Vagina (tissue), 2 donors: ENCODE results near the gene HSPH1. TPM values are rescaled to one million over a fixed set of nuclear protein-coding genes. Genes with fewer than 3 reads are reported as not detected.

Source experiments
- DNase-seq, 2 donors: peaks; one replicate each; pipeline ENCODE4 v3.0.0-alpha.2; 2017; ENCODE audit errors: extremely low spot score in 2 of 2
- H3K27ac ChIP-seq: fragments of 200-600 bp; sonication (generic); one replicate; pipeline ENCODE4 v1.5.1; 2019
- H3K27me3 ChIP-seq: fragments of 200-600 bp; sonication (generic); one replicate; pipeline ENCODE4 v1.5.1; 2019
- H3K36me3 ChIP-seq, 2 donors: fragments of 200-600 bp; sonication (generic); one replicate each; pipeline ENCODE4 v1.5.1; 2017 to 2019
- H3K4me1 ChIP-seq: fragments of 200-600 bp; sonication (generic); one replicate; pipeline ENCODE4 v1.5.1; 2019
- H3K4me3 ChIP-seq, 2 donors: fragments of 200-600 bp; sonication (generic); 1 replicate in 1 of 2; 2 replicates in 1 of 2; pipeline ENCODE4 v1.5.1; 2016 to 2019
- H3K9me3 ChIP-seq: fragments of 200-600 bp; sonication (generic); one replicate; pipeline ENCODE4 v1.5.1; 2019
- CTCF ChIP-seq, 3 experiments: fragments of 450-650 bp in 2 of 3; fragments of 200-600 bp in 1 of 3; sonication (generic) in 1 of 3; IDR thresholded peaks; one replicate each; pipeline ENCODE4 v1.5.1; 2017 to 2019; ENCODE audit warnings: antibody characterized with exemption in 3 of 3, mild to moderate bottlenecking in 2 of 3, moderate library complexity in 2 of 3
- POLR2A ChIP-seq, 2 donors: fragments of 450-650 bp; IDR thresholded peaks; one replicate each; pipeline ENCODE4 v1.6.1; 2017; ENCODE audit warnings: antibody characterized with exemption in 2 of 2, mild to moderate bottlenecking in 2 of 2, moderate library complexity in 2 of 2
- POLR2AphosphoS5 ChIP-seq, 2 donors: sonication (generic); formaldehyde crosslinking; IDR thresholded peaks; one replicate each; pipeline ENCODE4 v1.9.0; 2017; ENCODE audit warnings: antibody characterized with exemption in 2 of 2, mild to moderate bottlenecking in 2 of 2, low read depth in 1 of 2; ENCODE audit not compliant: insufficient read depth in 1 of 2
- intact Hi-C: fragments of 100-400 bp; cut with DNase I; formaldehyde crosslinking; loops from one replicate; pipeline ENCODE4 v1.15.1; 2023
- total RNA-seq: library from RNA; depleted of rRNA; stranded (reverse); fragments of >200 nt; gene quantifications from one replicate; pipeline ENCODE4 v1.2.3, GENCODE V29; 2016

The HSPH1 gene
- total RNA-seq, 1 donor from 2014 or later = 75.4 TPM

GRCh38 chr13:31172535-31172934, 10.8 kb upstream of the HSPH1 start:
- intact Hi-C loops = no loop called here

GRCh38 chr13:31172001-31172400, 10.3 kb upstream of the HSPH1 start:
- Histone ChIP-seq H3K27me3 (no peaks in the 10 kb centered on the region), H3K36me3 (no peaks in the 10 kb centered on the region), H3K9me3 (no peaks in the 10 kb centered on the region), H3K4me3 (no peak overlapping the region), H3K27ac (no peak overlapping the region), H3K4me1 (no peaks in the 10 kb centered on the region)
- intact Hi-C loops = no loop called here
- TF ChIP-seq CTCF (IDR thresholded peaks at IDR 0.05) = no peak
- no peak for TF ChIP-seq POLR2AphosphoS5 (IDR thresholded peaks at IDR 0.05; ENCODE audit: insufficient read depth in 1 of 2, low read depth in 1 of 2)
- TF ChIP-seq POLR2A (IDR thresholded peaks at IDR 0.05) = no peak
- no peak for DNase-seq

More at GRCh38 chr13:31172535-31172934, 10.8 kb upstream of the HSPH1 start:
- H3K27ac ChIP-seq = no peak overlapping the region
- no peaks in the 10 kb centered on the region for H3K4me1 ChIP-seq
- no peaks in the 10 kb centered on the region for H3K9me3 ChIP-seq
- no peak for TF ChIP-seq POLR2A (IDR thresholded peaks at IDR 0.05)
- TF ChIP-seq POLR2AphosphoS5 (IDR thresholded peaks at IDR 0.05; ENCODE audit: insufficient read depth in 1 of 2, low read depth in 1 of 2) = no peak
- TF ChIP-seq CTCF (IDR thresholded peaks at IDR 0.05) = no peak
- no peak for DNase-seq
- no peaks in the 10 kb centered on the region for H3K36me3 ChIP-seq
- no peak overlapping the region for H3K4me3 ChIP-seq
- no peaks in the 10 kb centered on the region for H3K27me3 ChIP-seq

GRCh38 chr13:31168736-31169135, 7.0 kb upstream of the HSPH1 start:
- TF ChIP-seq POLR2AphosphoS5 (IDR thresholded peaks at IDR 0.05; ENCODE audit: insufficient read depth in 1 of 2, low read depth in 1 of 2) = no peak
- TF ChIP-seq POLR2A (IDR thresholded peaks at IDR 0.05) = no peak
- no peak for TF ChIP-seq CTCF (IDR thresholded peaks at IDR 0.05)
- intact Hi-C loops = no loop called here
- no peaks in the 10 kb centered on the region for H3K9me3 ChIP-seq
- H3K4me3 ChIP-seq = no peak overlapping the region
- no peaks in the 10 kb centered on the region for H3K4me1 ChIP-seq
- H3K36me3 ChIP-seq = no peaks in the 10 kb centered on the region
- no peaks in the 10 kb centered on the region for H3K27me3 ChIP-seq
- H3K27ac ChIP-seq = no peak overlapping the region
- DNase-seq = no peak

GRCh38 chr13:31168166-31168565, 6.5 kb upstream of the HSPH1 start:
- H3K36me3 ChIP-seq = no peaks in the 10 kb centered on the region
- intact Hi-C loops = no loop called here
- H3K27me3 ChIP-seq = no peaks in the 10 kb centered on the region
- H3K9me3 ChIP-seq = no peaks in the 10 kb centered on the region
- TF ChIP-seq CTCF (IDR thresholded peaks at IDR 0.05) (no peak), POLR2A (IDR thresholded peaks at IDR 0.05) (no peak), POLR2AphosphoS5 (IDR thresholded peaks at IDR 0.05; ENCODE audit: insufficient read depth in 1 of 2, low read depth in 1 of 2) (no peak)
- H3K27ac ChIP-seq = no peak overlapping the region
- no peak overlapping the region for H3K4me3 ChIP-seq
- H3K4me1 ChIP-seq = peaks cover under 1% of the 10 kb centered on the region
- no peak for DNase-seq

- H3K36me3 ChIP-seq = no peaks in the 10 kb centered on the region
- H3K4me3 ChIP-seq = no peak overlapping the region
- TF ChIP-seq POLR2A (IDR thresholded peaks at IDR 0.05) (no peak), CTCF (IDR thresholded peaks at IDR 0.05) (no peak), POLR2AphosphoS5 (IDR thresholded peaks at IDR 0.05; ENCODE audit: insufficient read depth in 1 of 2, low read depth in 1 of 2) (no peak)
- no peaks in the 10 kb centered on the region for H3K9me3 ChIP-seq
- no peaks in the 10 kb centered on the region for H3K27me3 ChIP-seq
- H3K27ac ChIP-seq = no peak overlapping the region
- intact Hi-C loops = no loop called here
- no peak for DNase-seq
- H3K4me1 ChIP-seq = peaks cover 6% of the 10 kb centered on the region
These were observed 5.8 kb upstream of the HSPH1 start for GRCh38 chr13:31167490-31167889.
